Gastrocnemius medialis (tissue), 4 donors: ENCODE data around the gene PRKG1.

Experiments used
- POLR2A ChIP-seq, 2 donors: fragments of 450-650 bp; IDR thresholded peaks; one replicate each; pipeline ENCODE4 v1.6.1; 2017; ENCODE audit warnings: antibody characterized with exemption in 2 of 2, mild to moderate bottlenecking in 2 of 2, moderate library complexity in 2 of 2
- TF ChIP-seq, protein P1 (sequence below), 5 experiments: fragments of 450-650 bp in 3 of 5; fragments of 200-600 bp in 2 of 5; sonication (generic) in 2 of 5; IDR thresholded peaks in 4 of 5; conservative IDR thresholded peaks in 1 of 5; 1 replicate in 4 of 5; 2 replicates in 1 of 5; pipeline ENCODE4 v1.5.1; 2016 to 2019; ENCODE audit warnings: antibody characterized with exemption in 5 of 5, mild to moderate bottlenecking in 3 of 5, moderate library complexity in 3 of 5

DNA sequence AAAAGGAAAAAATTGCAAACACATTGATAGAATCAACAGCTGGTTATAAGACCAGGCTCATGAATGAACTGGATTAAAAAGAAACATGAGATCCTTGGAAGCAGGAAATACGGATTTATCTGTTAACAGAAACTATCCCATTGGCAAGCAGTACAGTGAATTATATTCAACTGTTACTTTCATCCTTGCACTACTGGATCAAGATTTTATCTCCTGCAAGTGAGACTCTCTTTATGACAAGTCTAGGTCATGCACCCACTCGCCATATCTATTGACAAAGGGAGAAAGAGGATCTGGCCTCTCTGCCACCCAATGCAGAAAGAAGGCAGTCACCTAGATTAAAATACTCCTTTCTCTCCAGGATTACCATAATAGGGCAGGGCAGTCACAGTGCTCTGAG lies 583.7 kb downstream of the PRKG1 start:
- TF ChIP-seq, protein P1, sequence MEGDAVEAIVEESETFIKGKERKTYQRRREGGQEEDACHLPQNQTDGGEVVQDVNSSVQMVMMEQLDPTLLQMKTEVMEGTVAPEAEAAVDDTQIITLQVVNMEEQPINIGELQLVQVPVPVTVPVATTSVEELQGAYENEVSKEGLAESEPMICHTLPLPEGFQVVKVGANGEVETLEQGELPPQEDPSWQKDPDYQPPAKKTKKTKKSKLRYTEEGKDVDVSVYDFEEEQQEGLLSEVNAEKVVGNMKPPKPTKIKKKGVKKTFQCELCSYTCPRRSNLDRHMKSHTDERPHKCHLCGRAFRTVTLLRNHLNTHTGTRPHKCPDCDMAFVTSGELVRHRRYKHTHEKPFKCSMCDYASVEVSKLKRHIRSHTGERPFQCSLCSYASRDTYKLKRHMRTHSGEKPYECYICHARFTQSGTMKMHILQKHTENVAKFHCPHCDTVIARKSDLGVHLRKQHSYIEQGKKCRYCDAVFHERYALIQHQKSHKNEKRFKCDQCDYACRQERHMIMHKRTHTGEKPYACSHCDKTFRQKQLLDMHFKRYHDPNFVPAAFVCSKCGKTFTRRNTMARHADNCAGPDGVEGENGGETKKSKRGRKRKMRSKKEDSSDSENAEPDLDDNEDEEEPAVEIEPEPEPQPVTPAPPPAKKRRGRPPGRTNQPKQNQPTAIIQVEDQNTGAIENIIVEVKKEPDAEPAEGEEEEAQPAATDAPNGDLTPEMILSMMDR (IDR thresholded peaks at IDR 0.05 in 4 of 5, conservative IDR thresholded peaks at IDR 0.05 in 1 of 5), result no peak
- TF ChIP-seq POLR2A (IDR thresholded peaks at IDR 0.05), result no peak
